Measurements from ENCODE around the gene LTBP3.

The LTBP3 gene

GRCh38 chr11:65554057-65554818 lies 3.9 kb downstream of the LTBP3 start:
- DNase-seq (ENCODE audit: low spot score), result no peak

- DNase-seq (ENCODE audit: low spot score), result no peak
Measured at GRCh38 chr11:65553301-65554001, 4.7 kb downstream of the LTBP3 start.

- no peak for DNase-seq (ENCODE audit: low spot score)
Measured at GRCh38 chr11:65552388-65552951, 5.7 kb downstream of the LTBP3 start.

- DNase-seq (ENCODE audit: low spot score), result no peak
Measured at GRCh38 chr11:65551572-65552387, 6.4 kb downstream of the LTBP3 start.

- no peak for DNase-seq (ENCODE audit: low spot score)
Measured at GRCh38 chr11:65549096-65549495, 9.1 kb downstream of the LTBP3 start.

- DNase-seq (ENCODE audit: low spot score), result no peak
Measured at GRCh38 chr11:65548395-65548794, 9.8 kb downstream of the LTBP3 start.

- DNase-seq (ENCODE audit: low spot score), result no peak
Measured at GRCh38 chr11:65547446-65548125, 10.6 kb downstream of the LTBP3 start.

GRCh38 chr11:65546217-65546958 lies 11.8 kb downstream of the LTBP3 start:
- DNase-seq (ENCODE audit: low spot score), result no peak

GRCh38 chr11:65545853-65546216 lies 12.3 kb downstream of the LTBP3 start:
- no peak for DNase-seq (ENCODE audit: low spot score)

GRCh38 chr11:65542738-65543390 lies 15.3 kb downstream of the LTBP3 start:
- DNase-seq (ENCODE audit: low spot score), result no peak

- no peak for DNase-seq (ENCODE audit: low spot score)
Measured at GRCh38 chr11:65541093-65541982, 16.8 kb downstream of the LTBP3 start.

GRCh38 chr11:65540290-65541092 lies 17.7 kb downstream of the LTBP3 start:
- DNase-seq (ENCODE audit: low spot score), result peak; percentile 98

- no peak for DNase-seq (ENCODE audit: low spot score)
Measured at GRCh38 chr11:65539744-65540289, 18.3 kb downstream of the LTBP3 start.

GRCh38 chr11:65538915-65539743 lies 19.0 kb downstream of the LTBP3 start:
- DNase-seq (ENCODE audit: low spot score), result no peak

- no peak for DNase-seq (ENCODE audit: low spot score)
Measured at GRCh38 chr11:65538232-65538914, 19.8 kb downstream of the LTBP3 start.

GRCh38 chr11:65537620-65538231 lies 20.4 kb downstream of the LTBP3 start:
- DNase-seq (ENCODE audit: low spot score), result no peak

GRCh38 chr11:65537296-65537597 lies 20.9 kb downstream of the LTBP3 start:
- DNase-seq (ENCODE audit: low spot score), result no peak

All from AG08396 (cell line).